GM23248 (cell line): ENCODE results near the gene MIER2. TPM values are rescaled to one million over a fixed set of nuclear protein-coding genes. Genes with fewer than 3 reads are reported as not detected.
A peak's percentile ranks its signal among the peaks of the same experiment; 100 is the strongest.

Experiments used
- DNase-seq: peaks from one replicate; pipeline ENCODE4 v3.0.0-alpha.2; 2015
- H2AFZ ChIP-seq: fragments of 200-600 bp; sonication (generic); 2 replicates; pipeline ENCODE4 v1.6.1; 2016; ENCODE audit warnings: antibody characterized with exemption
- H3F3A ChIP-seq: fragments of 200-600 bp; sonication (generic); 2 replicates; pipeline ENCODE4 v1.6.1; 2016; ENCODE audit warnings: mild to moderate bottlenecking, antibody characterized with exemption, mixed run types; ENCODE audit not compliant: insufficient read depth
- H3K27ac ChIP-seq: fragments of 200-600 bp; sonication (generic); 2 replicates; pipeline ENCODE4 v1.5.1; 2016; ENCODE audit warnings: mild to moderate bottlenecking
- H3K27me3 ChIP-seq: fragments of 200-600 bp; sonication (generic); replicated peaks from 2 replicates; pipeline ENCODE4 v1.6.1; 2016; ENCODE audit warnings: mild to moderate bottlenecking; ENCODE audit not compliant: insufficient read depth
- H3K36me3 ChIP-seq: fragments of 200-600 bp; sonication (generic); 2 replicates; pipeline ENCODE4 v1.6.1; 2016; ENCODE audit warnings: low read depth, mild to moderate bottlenecking
- H3K4me1 ChIP-seq: fragments of 200-600 bp; sonication (generic); 2 replicates; pipeline ENCODE4 v1.6.1; 2016; ENCODE audit warnings: mild to moderate bottlenecking; ENCODE audit not compliant: insufficient read depth
- H3K4me2 ChIP-seq: fragments of 200-600 bp; sonication (generic); one replicate; pipeline ENCODE4 v1.6.1; 2016; ENCODE audit warnings: mild to moderate bottlenecking; ENCODE audit not compliant: unreplicated experiment
- H3K4me3 ChIP-seq: fragments of 200-600 bp; sonication (generic); 2 replicates; pipeline ENCODE4 v1.5.1; 2016; ENCODE audit warnings: mild to moderate bottlenecking
- H3K79me2 ChIP-seq: fragments of 200-600 bp; sonication (generic); 2 replicates; pipeline ENCODE4 v1.6.1; 2016; ENCODE audit warnings: mild to moderate bottlenecking; ENCODE audit not compliant: insufficient read depth
- H3K9ac ChIP-seq: fragments of 200-600 bp; sonication (generic); 2 replicates; pipeline ENCODE4 v1.6.1; 2016; ENCODE audit warnings: mild to moderate bottlenecking
- H3K9me2 ChIP-seq: fragments of 200-600 bp; sonication (generic); 2 replicates; pipeline ENCODE4 v1.6.1; 2016; ENCODE audit warnings: mixed run types, mild to moderate bottlenecking, moderate library complexity; ENCODE audit not compliant: insufficient read depth
- H3K9me3 ChIP-seq: fragments of 200-600 bp; sonication (generic); one replicate; pipeline ENCODE4 v1.6.1; 2017; ENCODE audit warnings: low read depth
- H4K20me1 ChIP-seq: fragments of 200-600 bp; sonication (generic); 2 replicates; pipeline ENCODE4 v1.6.0; 2016; ENCODE audit not compliant: insufficient read depth
- EZH2 ChIP-seq: fragments of 200-600 bp; sonication (generic); IDR thresholded peaks from 2 replicates; pipeline ENCODE4 v1.6.1; 2018; ENCODE audit warnings: antibody characterized with exemption, mild to moderate bottlenecking; ENCODE audit not compliant: insufficient read depth, poor library complexity, severe bottlenecking
- EZH2phosphoT487 ChIP-seq: fragments of 200-600 bp; sonication (generic); IDR thresholded peaks from 2 replicates; pipeline ENCODE4 v1.6.1; 2018; ENCODE audit warnings: antibody characterized with exemption, moderate library complexity, mild to moderate bottlenecking, low read depth; ENCODE audit not compliant: insufficient read depth
- WGBS, 2 experiments: methylation state at CpG; one replicate each; pipeline ENCODE4 v1.1.6; 2015 to 2017; ENCODE audit warnings: low lambda C conversion rate in 2 of 2, low coverage in 1 of 2; ENCODE audit errors: missing lambda C conversion rate in 2 of 2; 5-methylcytosine and 5-hydroxymethylcytosine counted together
- in situ Hi-C: fragments of 300-500 bp; cut with MboI; formaldehyde crosslinking; loops from 2 replicates; pipeline ENCODE4 v1.15.0; 2020
- polyA plus RNA-seq: library from polyadenylated mRNA; unstranded; fragments of >200 nt; fragmentation: Nextera tagmentation; extraction: Ambion mirVana; gene quantifications from 2 replicates; pipeline ENCODE4 v1.2.1, GENCODE V29; 2016
- total RNA-seq: library from RNA; depleted of rRNA; stranded (reverse); fragments of >200 nt; shearing (Covaris generic); gene quantifications from 2 replicates; pipeline ENCODE4 v1.2.3, GENCODE V29; 2014

Gene MIER2
- total and polyA plus RNA-seq, 2 experiments from 2014 or later = 11.8 to 30.7 TPM

GRCh38 chr19:372306-372890 is 27.8 kb upstream of the MIER2 start:
- H3K9me2 ChIP-seq = no peaks in the 10 kb centered on the region
- H3K36me3 ChIP-seq = no peaks in the 10 kb centered on the region
- no peaks in the 10 kb centered on the region; the same call in 1 of the 2 replicates for H3K4me1 ChIP-seq
- no peak overlapping the region for H3K4me3 ChIP-seq
- no peak overlapping the region for H3K9ac ChIP-seq
- peaks cover 61% of the 10 kb centered on the region for H3K27me3 ChIP-seq
- TF ChIP-seq EZH2 = no peak
- no peak for TF ChIP-seq EZH2phosphoT487
- H3K79me2 ChIP-seq = no peaks in the 10 kb centered on the region
- 3 to 6% methylated on average over 14 of the region's 14 CpGs for WGBS, 2 experiments
- no peaks in the 10 kb centered on the region for H4K20me1 ChIP-seq
- H3K27ac ChIP-seq = no peak overlapping the region
- no peak overlapping the region for H3K4me2 ChIP-seq
- no peaks in the 10 kb centered on the region for H3F3A ChIP-seq
- H3K9me3 ChIP-seq = no peaks in the 10 kb centered on the region
- no peak overlapping the region for H2AFZ ChIP-seq
- in situ Hi-C loops = no loop called here
- DNase-seq = peak; percentile 63

- no peaks in the 10 kb centered on the region for H3K9me3 ChIP-seq
- 13 to 15% methylated on average over 17 of the region's 17 CpGs for WGBS, 2 experiments
- no peaks in the 10 kb centered on the region for H3K9me2 ChIP-seq
- in situ Hi-C loops = no loop called here
- DNase-seq = peak; percentile 28
- H3K4me1 ChIP-seq = no peaks in the 10 kb centered on the region; the same call in 1 of the 2 replicates
- H3K4me2 ChIP-seq = no peak overlapping the region
- no peak overlapping the region for H2AFZ ChIP-seq
- H3K27me3 ChIP-seq = peaks cover 69% of the 10 kb centered on the region
- TF ChIP-seq EZH2 (no peak), EZH2phosphoT487 (no peak)
- H4K20me1 ChIP-seq = no peaks in the 10 kb centered on the region
- H3K27ac ChIP-seq = no peak overlapping the region
- no peaks in the 10 kb centered on the region for H3F3A ChIP-seq
- no peak overlapping the region for H3K4me3 ChIP-seq
- H3K79me2 ChIP-seq = no peaks in the 10 kb centered on the region
- H3K36me3 ChIP-seq = no peaks in the 10 kb centered on the region
- no peak overlapping the region for H3K9ac ChIP-seq
Measured at GRCh38 chr19:371501-372168, 27.0 kb upstream of the MIER2 start.

- no peak overlapping the region for H2AFZ ChIP-seq
- H3K9ac ChIP-seq = no peak overlapping the region
- no peak overlapping the region for H3K4me2 ChIP-seq
- no peaks in the 10 kb centered on the region for H3K36me3 ChIP-seq
- H3F3A ChIP-seq = no peaks in the 10 kb centered on the region
- DNase-seq = no peak
- no peak overlapping the region for H3K4me3 ChIP-seq
- H3K9me2 ChIP-seq = no peaks in the 10 kb centered on the region
- in situ Hi-C loops = no loop called here
- no peaks in the 10 kb centered on the region for H3K9me3 ChIP-seq
- no peak overlapping the region for H3K27ac ChIP-seq
- WGBS, 2 experiments = 67 to 68% methylated on average over 37 to 43 of the region's 43 CpGs
- no peaks in the 10 kb centered on the region for H4K20me1 ChIP-seq
- no peaks in the 10 kb centered on the region; the same call in 1 of the 2 replicates for H3K4me1 ChIP-seq
- peaks cover 71% of the 10 kb centered on the region for H3K27me3 ChIP-seq
- no peak for TF ChIP-seq EZH2phosphoT487
- no peaks in the 10 kb centered on the region for H3K79me2 ChIP-seq
Measured at GRCh38 chr19:370641-371330, 26.2 kb upstream of the MIER2 start.

- H3K9me3 ChIP-seq = no peaks in the 10 kb centered on the region
- H3F3A ChIP-seq = no peaks in the 10 kb centered on the region
- TF ChIP-seq EZH2phosphoT487 (no peak), EZH2 (no peak)
- no peaks in the 10 kb centered on the region for H4K20me1 ChIP-seq
- H3K9ac ChIP-seq = no peak overlapping the region
- H3K9me2 ChIP-seq = no peaks in the 10 kb centered on the region
- WGBS, 2 experiments = 81 to 82% methylated on average over 14 of the region's 14 CpGs
- no peak overlapping the region for H3K4me3 ChIP-seq
- H3K27ac ChIP-seq = no peak overlapping the region
- no peak overlapping the region for H2AFZ ChIP-seq
- in situ Hi-C loops = no loop called here
- H3K36me3 ChIP-seq = no peaks in the 10 kb centered on the region
- DNase-seq = no peak
- H3K4me1 ChIP-seq = no peaks in the 10 kb centered on the region; the same call in 1 of the 2 replicates
- peaks cover 62% of the 10 kb centered on the region for H3K27me3 ChIP-seq
- H3K79me2 ChIP-seq = no peaks in the 10 kb centered on the region
- H3K4me2 ChIP-seq = no peak overlapping the region
Measured at GRCh38 chr19:369876-370275, 25.3 kb upstream of the MIER2 start.
